CMK (cell line): ENCODE data around the gene ARCN1.

Source experiments
- DNase-seq: peaks from one replicate; pipeline ENCODE4 v3.0.0-alpha.2; 2010; ENCODE audit warnings: low read depth

Gene ARCN1

GRCh38 chr11:118638726-118639125, 66.5 kb downstream of the ARCN1 start:
- no peak for DNase-seq

GRCh38 chr11:118639899-118640298, 67.7 kb downstream of the ARCN1 start:
- no peak for DNase-seq

GRCh38 chr11:118640332-118641154, 68.3 kb downstream of the ARCN1 start:
- no peak for DNase-seq

- no peak for DNase-seq
Observed at GRCh38 chr11:118641397-118642019, 69.3 kb downstream of the ARCN1 start.

- DNase-seq: no peak
Observed at GRCh38 chr11:118643142-118643994, 71.2 kb downstream of the ARCN1 start.

GRCh38 chr11:118643995-118644345, 71.8 kb downstream of the ARCN1 start:
- DNase-seq: no peak

- DNase-seq: no peak
Observed at GRCh38 chr11:118644496-118644895, 72.3 kb downstream of the ARCN1 start.

- no peak for DNase-seq
Observed at GRCh38 chr11:118645066-118645715, 73.0 kb downstream of the ARCN1 start.

GRCh38 chr11:118646393-118646792, 74.2 kb downstream of the ARCN1 start:
- no peak for DNase-seq

- no peak for DNase-seq
Observed at GRCh38 chr11:118648291-118648690, 76.1 kb downstream of the ARCN1 start.

- no peak for DNase-seq
Observed at GRCh38 chr11:118649941-118650340, 77.7 kb downstream of the ARCN1 start.

- no peak for DNase-seq
Observed at GRCh38 chr11:118650366-118650765, 78.2 kb downstream of the ARCN1 start.

GRCh38 chr11:118651820-118652219, 79.6 kb downstream of the ARCN1 start:
- no peak for DNase-seq
